Stimulated activated CD4-positive, alpha-beta T cell treated with anti-CD3 and anti-CD28 coated beads, TNF-alpha, amount 100 ng/mL, for 48 hours (primary cell): ENCODE measurements around the gene RPL32.
"Not testable (repeated sequence)": the region's sequence is repeated elsewhere in the genome, so short reads cannot be mapped to it uniquely, and the experiment has no call there.

Experiments used
- DNase-seq, 3 donors: peaks; one replicate each; pipeline ENCODE4 v3.0.0-alpha.2; 2020; ENCODE audit warnings: low read depth in 3 of 3

RPL32 gene

GRCh38 chr3:12868039-12869034 is 27.0 kb upstream of the RPL32 start:
- DNase-seq, result peak; percentile 34 to 60 (median 43)

GRCh38 chr3:12866836-12867235 is 25.5 kb upstream of the RPL32 start:
- no peak for DNase-seq

GRCh38 chr3:12865271-12865670 is 23.9 kb upstream of the RPL32 start:
- no peak for DNase-seq

GRCh38 chr3:12862387-12862786 is 21.0 kb upstream of the RPL32 start:
- DNase-seq, result no peak

- no peak for DNase-seq
Observed at GRCh38 chr3:12861611-12862010, 20.2 kb upstream of the RPL32 start.

GRCh38 chr3:12859840-12860239 is 18.5 kb upstream of the RPL32 start:
- no peak for DNase-seq

- no peak for DNase-seq
Observed at GRCh38 chr3:12856626-12857025, 15.3 kb upstream of the RPL32 start.

GRCh38 chr3:12854565-12854964 is 13.2 kb upstream of the RPL32 start:
- no peak for DNase-seq

GRCh38 chr3:12853847-12854246 is 12.5 kb upstream of the RPL32 start:
- DNase-seq, result not testable (repeated sequence)

- no peak for DNase-seq
Observed at GRCh38 chr3:12852201-12852600, 10.8 kb upstream of the RPL32 start.

- DNase-seq, result no peak
Observed at GRCh38 chr3:12845811-12846210, 4.4 kb upstream of the RPL32 start.

- DNase-seq, result no peak
Observed at GRCh38 chr3:12842469-12842868, 1.1 kb upstream of the RPL32 start.

GRCh38 chr3:12841970-12842328 is 584 bp upstream of the RPL32 start:
- no peak for DNase-seq

GRCh38 chr3:12840591-12841148 is 695 bp downstream of the RPL32 start:
- no peak for DNase-seq

GRCh38 chr3:12840148-12840547 is 1.2 kb downstream of the RPL32 start:
- not testable (repeated sequence) for DNase-seq

- no peak for DNase-seq
Observed at GRCh38 chr3:12839156-12839946, 2.0 kb downstream of the RPL32 start.

GRCh38 chr3:12838179-12838965 is 3.0 kb downstream of the RPL32 start:
- no peak for DNase-seq

- no peak for DNase-seq
Observed at GRCh38 chr3:12837295-12837986, 3.9 kb downstream of the RPL32 start.

GRCh38 chr3:12835052-12835665 is 6.2 kb downstream of the RPL32 start:
- DNase-seq, result no peak
